Upper lobe of right lung (tissue), 1 donor: Measurements from ENCODE around the gene KRT6B. TPM values are rescaled to one million over a fixed set of nuclear protein-coding genes. Genes with fewer than 3 reads are reported as not detected.
"Not testable (repeated sequence)": the region's sequence is repeated elsewhere in the genome, so short reads cannot be mapped to it uniquely, and the experiment has no call there.

ENCODE experiments used
- ATAC-seq: fragments of 200-7000 bp; cut with Tn5 transposase; one replicate; pipeline ENCODE4 v1.9.1; 2020; ENCODE audit warnings: mild to moderate bottlenecking, moderate library complexity
- DNase-seq: peaks from one replicate; pipeline ENCODE4 v3.0.0-alpha.2; 2020
- H3K27ac ChIP-seq: fragments of 200-600 bp; one replicate; pipeline ENCODE4 v1.8.0; 2022
- H3K27me3 ChIP-seq: fragments of 200-600 bp; one replicate; pipeline ENCODE4 v1.8.0; 2022; ENCODE audit warnings: mild to moderate bottlenecking
- H3K36me3 ChIP-seq: fragments of 200-600 bp; one replicate; pipeline ENCODE4 v1.8.0; 2022
- H3K4me1 ChIP-seq: fragments of 200-600 bp; one replicate; pipeline ENCODE4 v1.8.0; 2022
- H3K4me3 ChIP-seq: fragments of 200-600 bp; one replicate; pipeline ENCODE4 v1.8.0; 2022; ENCODE audit warnings: mild to moderate bottlenecking
- H3K9me3 ChIP-seq: fragments of 200-600 bp; one replicate; pipeline ENCODE4 v1.8.0; 2022
- CTCF ChIP-seq: fragments of 200-600 bp; IDR thresholded peaks from one replicate; pipeline ENCODE4 v1.8.0; 2022; ENCODE audit warnings: antibody characterized with exemption
- intact Hi-C: fragments of 100-400 bp; cut with DNase I; formaldehyde crosslinking; loops from one replicate; pipeline ENCODE4 v1.11.0; 2022
- total RNA-seq: library from RNA; stranded (reverse); fragmentation: NEBNext Ultra II Directional; extraction: Animal tissue kit (Norgen Biotek cat#: 25700); gene quantifications from one replicate; pipeline ENCODE4 v1.2.1, GENCODE V29; 2021
- donor health status: DM: no; HTN: yes; CAD: no; lungs with severe emphysema.

The KRT6B gene
- total RNA-seq, 1 donor from 2014 or later: not detected

GRCh38 chr12:52496590-52497071 lies 44.7 kb upstream of the KRT6B start:
- no peak overlapping the region for H3K4me3 ChIP-seq
- no peak for TF ChIP-seq CTCF
- no peaks in the 10 kb centered on the region for H3K27me3 ChIP-seq
- intact Hi-C loops: no loop called here
- no peak overlapping the region for H3K27ac ChIP-seq
- DNase-seq (no peak), ATAC-seq (no peak)
- H3K9me3 ChIP-seq: no peaks in the 10 kb centered on the region
- H3K36me3 ChIP-seq: no peaks in the 10 kb centered on the region
- H3K4me1 ChIP-seq: peaks cover 25% of the 10 kb centered on the region

- ATAC-seq: no peak
- TF ChIP-seq CTCF: no peak
- Histone ChIP-seq H3K4me3 (no peak overlapping the region), H3K4me1 (peaks cover 25% of the 10 kb centered on the region), H3K27me3 (no peaks in the 10 kb centered on the region), H3K36me3 (no peaks in the 10 kb centered on the region), H3K9me3 (no peaks in the 10 kb centered on the region), H3K27ac (no peak overlapping the region)
- DNase-seq: no peak
- intact Hi-C loops: no loop called here
Measured at GRCh38 chr12:52496054-52496453, 44.1 kb upstream of the KRT6B start.

- H3K27ac ChIP-seq: no peak overlapping the region
- intact Hi-C loops: no loop called here
- H3K27me3 ChIP-seq: no peaks in the 10 kb centered on the region
- ATAC-seq: peak; percentile 16
- DNase-seq: no peak
- TF ChIP-seq CTCF: no peak
- H3K4me1 ChIP-seq: peaks cover 25% of the 10 kb centered on the region
- H3K4me3 ChIP-seq: no peak overlapping the region
- no peaks in the 10 kb centered on the region for H3K9me3 ChIP-seq
- no peaks in the 10 kb centered on the region for H3K36me3 ChIP-seq
Measured at GRCh38 chr12:52495389-52495788, 43.4 kb upstream of the KRT6B start.

- no peak for TF ChIP-seq CTCF
- intact Hi-C loops: no loop called here
- Histone ChIP-seq H3K4me3 (no peak overlapping the region), H3K27me3 (no peaks in the 10 kb centered on the region), H3K4me1 (peaks cover 25% of the 10 kb centered on the region), H3K36me3 (no peaks in the 10 kb centered on the region), H3K27ac (no peak overlapping the region), H3K9me3 (no peaks in the 10 kb centered on the region)
- ATAC-seq (peak; percentile 90), DNase-seq (no peak)
Measured at GRCh38 chr12:52494518-52494917, 42.6 kb upstream of the KRT6B start.

- Histone ChIP-seq H3K27me3 (no peaks in the 10 kb centered on the region), H3K4me1 (peaks cover 25% of the 10 kb centered on the region), H3K4me3 (no peak overlapping the region), H3K36me3 (no peaks in the 10 kb centered on the region), H3K27ac (no peak overlapping the region), H3K9me3 (no peaks in the 10 kb centered on the region)
- no peak for TF ChIP-seq CTCF
- DNase-seq (no peak), ATAC-seq (no peak)
- intact Hi-C loops: no loop called here
Measured at GRCh38 chr12:52494100-52494499, 42.2 kb upstream of the KRT6B start.

- H3K27ac ChIP-seq: no peak within 1 kb of the TSS
- DNase-seq: no peak
- TF ChIP-seq CTCF: no peak
- H3K4me3 ChIP-seq: no peak within 1 kb of the TSS
- H3K4me1 ChIP-seq: peaks cover 25% of the 10 kb centered on the region
- no peaks in the 10 kb centered on the region for H3K27me3 ChIP-seq
- intact Hi-C loops: no loop called here
- H3K9me3 ChIP-seq: no peaks in the 10 kb centered on the region
- no peak for ATAC-seq
- H3K36me3 ChIP-seq: no peaks in the 10 kb centered on the region
Measured at GRCh38 chr12:52493172-52493571, 41.2 kb upstream of the KRT6B start, which contains the start of gene KRT6A. Gene KRT6A (minus strand): TSS chr12:52493257. CDS start chr12:52493188, 69 bp downstream.

GRCh38 chr12:52492405-52492804 lies 40.5 kb upstream of the KRT6B start:
- H3K27ac ChIP-seq, H3K27me3 ChIP-seq, DNase-seq, H3K36me3 ChIP-seq, ATAC-seq, H3K9me3 ChIP-seq, H3K4me3 ChIP-seq, intact Hi-C loops: not testable (repeated sequence)
- peaks cover 25% of the 10 kb centered on the region for H3K4me1 ChIP-seq

GRCh38 chr12:52491495-52491894 lies 39.5 kb upstream of the KRT6B start:
- H3K27me3 ChIP-seq, H3K9me3 ChIP-seq, H3K36me3 ChIP-seq, H3K27ac ChIP-seq, DNase-seq, intact Hi-C loops, ATAC-seq, H3K4me3 ChIP-seq: not testable (repeated sequence)
- H3K4me1 ChIP-seq: peaks cover 25% of the 10 kb centered on the region
